A549 treated with CORT108297 at 1 μM for 4 hours (cell line): ENCODE measurements around the gene PKDREJ. TPM values are rescaled to one million over a fixed set of nuclear protein-coding genes. Genes with fewer than 3 reads are reported as not detected.

Source experiments
- total RNA-seq: library from RNA; stranded (reverse); fragments of 200-300 nt; extraction: Qiagen RNA extraction; gene quantifications from 5 replicates; pipeline ENCODE4 v1.2.3, GENCODE V29; 2022

The PKDREJ gene
- total RNA-seq = not detected in 5 replicates

GRCh38 chr22:46263216-46263590, at the start of gene PKDREJ:
PKDREJ (minus strand) TSS chr22:46263343; CDS start chr22:46263322, 21 bp downstream.

GRCh38 chr22:46296257-46297150, 33.4 kb upstream of the PKDREJ start, which contains the start of gene GTSE1:
GTSE1 (plus strand) TSS chr22:46296870; CDS start chr22:46297401, 531 bp downstream.

GRCh38 chr22:46267431-46268279, 4.5 kb upstream of the PKDREJ start, which contains the start of gene TTC38:
TTC38 (plus strand) TSS chr22:46268008; CDS start chr22:46268040, 32 bp downstream.

DNA sequence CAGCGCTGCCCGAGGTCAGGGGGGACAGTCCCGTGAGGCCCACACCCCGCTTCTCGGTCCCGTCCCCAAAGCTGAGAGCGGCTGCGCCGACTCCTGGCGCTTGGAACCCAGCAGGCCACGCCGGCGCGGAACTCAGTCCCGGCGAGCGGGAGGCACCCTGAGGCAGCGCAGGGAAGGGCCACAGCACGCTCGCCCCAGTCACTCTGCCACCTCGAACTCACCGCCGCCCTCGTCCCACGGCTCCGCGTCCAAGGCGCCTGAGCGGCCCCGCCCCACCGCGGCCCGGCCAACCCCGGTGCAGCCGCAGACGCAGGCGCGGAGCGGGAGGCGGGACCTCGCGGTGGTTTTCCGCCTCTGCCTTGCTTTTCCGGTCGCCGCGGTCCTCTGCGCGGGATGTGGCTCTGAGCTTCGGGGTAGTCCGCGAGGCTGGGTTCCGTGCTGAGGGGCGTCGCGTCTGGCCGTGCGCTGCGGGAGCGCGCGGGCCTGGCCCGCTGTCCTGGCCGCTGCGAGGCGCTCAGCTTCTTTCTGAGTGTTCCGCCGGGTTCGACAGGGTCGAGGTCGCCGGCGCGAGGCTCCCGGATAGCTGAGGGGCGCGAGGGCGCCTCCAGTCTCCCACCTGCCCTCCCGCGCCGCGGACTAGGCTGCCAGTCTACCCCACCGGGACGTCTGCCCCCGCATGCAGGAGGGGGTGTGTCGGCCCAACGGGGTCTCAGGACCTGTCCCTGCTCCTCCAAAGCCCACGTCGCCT, 12.9 kb downstream of the PKDREJ start, which contains the start of gene CDPF1:
CDPF1 (minus strand) TSS at position 259 of the 748 bp plus-strand sequence. CDS start 2,009 bp downstream, outside the sequence.

Other genes with a start within 250 kb of the PKDREJ start
- gene PPARA, start 112.8 kb downstream of the PKDREJ start, total RNA-seq = 0.60 to 1.8 TPM (median 1.4 TPM) in 5 replicates
- 8.7 to 12.9 TPM (median 10.4 TPM) in 5 replicates for gene CDPF1, start 13.1 kb downstream of the PKDREJ start, total RNA-seq
- gene TTC38, start 4.7 kb upstream of the PKDREJ start, total RNA-seq = 12.5 to 14.2 TPM (median 13.6 TPM) in 5 replicates
- gene GTSE1, start 33.5 kb upstream of the PKDREJ start, total RNA-seq = 29.8 to 36.2 TPM (median 33.5 TPM) in 5 replicates
- gene TRMU, start 72.4 kb upstream of the PKDREJ start, total RNA-seq = 36.3 to 40.9 TPM (median 38.5 TPM) in 5 replicates